Loucy (cell line): Measurements from ENCODE around the gene PCDHGA4.

Experiments
- CTCF ChIP-seq: fragments of 200-600 bp; sonication (generic); conservative IDR thresholded peaks from 2 replicates; pipeline ENCODE4 v1.5.1; 2014; ENCODE audit warnings: mild to moderate bottlenecking, antibody characterized with exemption, low read length
- EZH2phosphoT487 ChIP-seq: fragments of 200-600 bp; IDR thresholded peaks from 2 replicates; pipeline ENCODE4 v1.6.1; 2018; ENCODE audit warnings: antibody characterized with exemption, mild to moderate bottlenecking, moderate library complexity, borderline replicate concordance

- no peak for TF ChIP-seq CTCF
- no peak for TF ChIP-seq EZH2phosphoT487
Observed at GRCh38 chr5:141366016-141366896, 11.4 kb downstream of the PCDHGA4 start.
